Epidermal melanocyte (primary cell): Measurements from ENCODE around the gene TIMMDC1.
"Not testable (repeated sequence)": the region's sequence is repeated elsewhere in the genome, so short reads cannot be mapped to it uniquely, and the experiment has no call there.

Experiments used
- DNase-seq: peaks from one replicate; pipeline ENCODE4 v3.0.0; 2011; ENCODE audit warnings: low spot score; ENCODE audit not compliant: insufficient read length

The TIMMDC1 gene

DNA sequence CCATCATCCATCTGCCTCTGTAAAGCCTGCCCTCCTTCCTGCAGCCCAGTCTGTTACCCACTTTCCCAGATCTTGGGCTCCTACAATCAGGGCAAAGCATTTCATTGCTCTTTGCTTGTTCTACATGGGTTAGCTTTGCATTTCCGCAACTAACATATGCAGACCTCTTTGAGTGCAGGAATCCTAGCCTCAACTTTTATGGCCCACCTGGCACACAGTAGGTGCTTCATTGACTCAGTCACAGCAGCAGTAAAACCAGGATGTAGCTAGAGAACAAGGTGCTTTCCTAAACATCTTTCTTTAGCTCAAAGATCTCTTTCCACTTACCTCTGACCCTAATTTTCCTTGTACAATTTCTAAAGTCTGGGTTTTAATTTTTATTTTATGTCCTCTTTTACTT is 57.6 kb downstream of the TIMMDC1 start:
- DNase-seq, result no peak

DNA sequence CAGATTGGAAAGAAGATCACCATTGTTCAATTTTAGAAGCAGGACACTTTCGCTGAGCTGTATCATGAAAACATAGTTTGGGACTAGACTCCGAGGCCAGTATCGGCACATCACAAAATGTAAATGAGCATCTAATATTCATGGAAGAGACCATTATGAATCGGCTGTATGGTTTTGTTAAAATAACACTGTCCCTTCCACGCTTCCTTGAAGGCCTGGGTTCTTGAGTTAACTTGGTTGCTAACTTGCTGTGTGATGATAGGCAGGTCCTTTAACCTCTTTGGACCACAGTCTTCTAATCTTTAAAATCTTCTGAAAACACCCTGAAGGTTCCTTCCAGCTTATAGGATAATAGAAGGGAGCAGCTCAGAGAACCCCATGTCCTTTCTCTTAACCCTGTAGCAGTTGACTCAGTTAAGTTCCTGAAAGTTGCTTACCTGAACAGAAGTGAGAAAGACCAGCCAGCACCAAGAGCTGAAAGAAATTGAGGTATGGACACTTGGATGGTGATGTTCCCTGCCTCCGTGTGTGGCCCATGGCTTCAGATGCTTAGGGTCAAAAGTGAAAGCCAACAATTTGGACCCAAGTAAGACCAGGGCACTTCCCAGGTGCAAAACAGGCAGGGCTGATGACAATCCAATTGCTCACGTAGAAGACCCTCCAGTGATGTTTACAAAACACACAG is 59.0 kb downstream of the TIMMDC1 start:
- DNase-seq, result no peak

GRCh38 chr3:119557877-119558269 is 59.5 kb downstream of the TIMMDC1 start:
- DNase-seq, result no peak

DNA sequence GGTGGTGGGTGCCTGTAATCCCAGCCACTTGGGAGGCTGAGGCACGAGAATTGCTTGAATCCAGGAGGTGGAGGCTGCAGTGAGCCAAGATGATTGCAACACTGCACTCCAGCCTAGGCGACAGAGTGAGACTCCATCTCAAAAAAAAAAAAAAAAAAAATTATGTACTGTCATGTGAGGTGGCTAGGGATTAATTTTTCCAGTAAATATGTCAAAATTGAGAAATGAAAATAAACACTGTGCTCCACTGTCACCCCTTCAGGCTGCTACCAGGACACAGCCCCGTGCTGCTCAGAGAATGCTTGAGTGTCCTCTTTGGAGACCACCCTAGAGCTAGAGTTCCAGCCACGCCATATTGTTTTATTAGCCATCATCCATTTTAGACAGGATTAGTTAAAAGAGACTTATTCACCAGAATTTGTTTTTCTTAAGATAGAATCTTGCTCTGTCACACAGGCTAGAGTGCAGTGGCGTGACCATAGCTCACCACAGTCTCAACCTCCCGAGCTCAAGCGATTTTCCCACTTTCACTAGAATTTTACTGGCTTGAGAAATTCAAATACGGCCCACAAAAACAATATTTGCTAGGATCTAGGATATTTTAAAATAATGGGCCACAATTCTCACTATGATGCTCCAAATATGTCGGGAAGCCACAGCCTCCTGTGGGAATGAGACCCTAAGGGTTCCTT is 60.4 kb downstream of the TIMMDC1 start:
- DNase-seq, result no peak

DNA sequence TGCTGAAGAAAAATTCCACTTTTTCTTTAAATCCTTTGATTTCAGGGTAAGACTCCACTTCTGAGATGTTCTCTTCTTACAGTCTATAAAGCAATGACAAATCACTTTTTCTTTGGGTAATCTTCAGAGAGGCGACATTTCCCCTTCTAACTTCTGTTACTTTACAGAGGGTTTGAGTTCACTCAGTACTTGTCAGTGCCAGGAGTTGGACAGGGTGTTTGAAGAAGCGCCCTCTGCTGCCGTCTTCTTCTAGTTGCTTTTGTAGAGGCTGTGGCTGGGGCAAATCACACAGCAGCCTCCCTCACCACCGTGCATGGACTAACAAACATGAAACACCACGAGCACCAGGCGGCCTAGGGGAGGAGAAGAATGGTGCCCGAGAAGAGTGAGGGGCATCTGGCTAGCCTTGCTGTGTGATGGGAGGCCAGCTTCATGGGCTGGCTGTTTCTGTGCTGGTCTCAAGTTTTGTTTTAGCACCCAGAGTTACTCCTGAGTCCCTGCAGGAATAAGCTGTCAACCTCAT is 61.2 kb downstream of the TIMMDC1 start, which contains the start of gene CD80:
Gene CD80 (minus strand): TSS at position 174 of the 523 bp plus-strand sequence. CDS start 1,886 bp downstream, outside the sequence.
- no peak for DNase-seq

DNA sequence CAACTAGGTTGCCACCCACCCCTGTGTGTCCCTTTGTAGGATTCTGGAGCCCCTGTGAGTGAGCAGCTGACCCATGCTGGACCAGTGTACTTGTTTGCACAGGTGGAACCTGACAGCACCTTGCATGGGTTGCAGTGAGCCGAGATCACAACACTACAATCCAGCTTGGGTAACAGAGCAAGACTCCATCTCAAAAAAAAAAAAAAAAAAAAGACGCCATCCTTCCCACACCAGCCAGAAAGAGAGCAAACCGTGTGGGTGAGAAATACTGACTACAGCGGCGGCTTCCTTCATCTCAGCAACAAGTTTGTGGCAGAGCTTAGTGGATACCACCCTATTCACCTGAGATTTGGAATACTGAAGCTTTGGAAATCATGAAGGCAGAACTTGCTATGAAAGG is 61.8 kb downstream of the TIMMDC1 start:
- DNase-seq, result no peak

DNA sequence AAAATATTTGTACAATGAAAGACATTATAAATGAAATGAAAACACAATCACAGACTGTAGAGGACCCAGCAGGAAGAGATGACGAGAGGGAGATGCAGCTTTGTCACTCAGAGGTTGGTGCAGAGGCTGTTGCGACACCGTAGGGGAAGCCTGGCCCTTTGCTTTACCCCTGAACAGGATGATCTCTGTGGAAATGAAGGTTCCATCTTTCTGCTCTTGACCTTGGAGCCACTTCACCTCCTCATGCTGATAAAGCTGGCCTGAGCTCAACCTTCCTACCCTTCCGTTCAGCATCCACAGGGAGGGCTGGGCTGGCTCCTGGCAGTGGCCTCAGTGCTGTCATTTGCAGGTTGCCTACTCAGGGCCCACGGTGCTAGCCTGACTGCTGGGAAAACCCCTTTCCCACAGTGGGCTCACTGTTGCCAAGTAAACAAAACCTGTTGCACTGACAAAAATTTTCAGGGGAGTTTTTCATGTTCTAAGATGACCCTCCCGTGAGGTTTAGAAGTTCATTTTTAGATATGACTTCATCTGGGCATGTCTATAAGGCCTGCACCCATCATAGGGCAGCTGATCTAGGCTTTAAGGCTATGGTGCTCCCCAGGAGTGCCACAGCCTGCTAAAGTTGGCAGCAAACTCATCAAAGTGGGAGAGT is 64.1 kb downstream of the TIMMDC1 start:
- DNase-seq, result no peak

GRCh38 chr3:119563334-119563733 is 65.0 kb downstream of the TIMMDC1 start:
- not testable (repeated sequence) for DNase-seq

DNA sequence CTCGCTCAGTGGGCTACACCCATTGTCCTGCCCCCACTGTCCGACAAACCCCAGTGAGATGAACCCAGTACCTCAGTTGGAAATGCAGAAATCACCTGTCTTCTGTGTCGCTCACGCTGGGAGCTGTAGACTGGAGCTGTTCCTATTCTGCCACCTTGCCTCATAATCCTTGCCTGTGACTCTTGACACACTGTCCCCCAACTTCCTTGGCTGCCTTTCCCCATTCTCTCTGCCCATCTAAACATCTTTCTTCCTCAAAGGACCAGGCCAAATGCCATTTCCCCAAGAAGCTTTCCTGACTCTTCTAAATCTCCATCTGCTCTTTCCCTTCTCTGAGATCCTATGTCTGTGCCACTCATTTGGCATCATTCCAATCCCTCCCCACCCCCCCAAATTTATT is 70.8 kb downstream of the TIMMDC1 start:
- no peak for DNase-seq

DNA sequence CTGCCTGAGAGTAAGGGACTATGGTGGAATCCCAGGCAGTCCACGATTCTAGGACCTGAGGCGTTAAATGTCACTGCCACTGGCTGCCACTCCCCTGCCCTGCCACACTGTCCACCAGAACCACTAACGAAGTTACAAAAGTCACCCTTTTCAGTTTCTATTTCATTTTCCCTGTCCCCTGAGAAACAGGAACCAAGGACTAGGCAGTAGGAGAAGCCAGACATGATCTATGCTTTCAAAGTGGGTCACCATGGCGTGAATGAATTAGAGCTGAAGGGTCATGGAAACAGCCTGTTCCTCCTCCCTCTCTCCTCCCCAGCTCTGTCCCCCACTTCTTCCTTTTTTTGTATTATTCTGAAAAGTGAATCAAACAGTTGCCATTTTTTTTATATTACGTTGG is 71.9 kb downstream of the TIMMDC1 start:
- DNase-seq, result no peak

- no peak for DNase-seq
Measured at GRCh38 chr3:119571230-119571629, 72.9 kb downstream of the TIMMDC1 start.

DNA sequence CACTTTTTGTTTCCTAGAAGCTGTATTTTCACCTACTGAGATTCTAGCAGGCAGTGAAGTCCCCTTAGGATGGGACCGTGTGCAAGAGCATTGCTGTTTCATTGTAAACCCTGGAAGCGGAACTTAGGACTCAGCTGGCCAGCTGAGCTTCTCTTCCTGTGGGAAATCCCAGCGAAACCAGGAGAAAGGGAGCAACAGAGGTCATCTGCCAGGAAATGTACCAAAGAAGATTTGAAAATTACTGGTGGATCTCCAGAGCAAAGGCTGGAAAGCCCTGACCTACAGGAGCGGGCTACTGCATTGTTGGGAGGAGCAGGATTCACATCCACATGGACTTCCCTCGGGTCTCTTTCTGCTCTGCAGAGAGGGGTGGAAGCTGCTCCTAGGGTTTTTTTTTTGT is 73.3 kb downstream of the TIMMDC1 start:
- no peak for DNase-seq
